ENCODE data around the gene CCDC47.

GRCh38 chr17:63754046-63754445 is 19.4 kb downstream of the CCDC47 start:
- TF ChIP-seq CTCF (conservative IDR thresholded peaks at IDR 0.05) (no peak), ZFX (IDR thresholded peaks at IDR 0.05) (no peak)
